Activated T-cell treated with anti-CD3 and anti-CD28 coated beads, Interleukin-2, amount 50 U/mL, for 24 hours (primary cell): ENCODE data around the gene MED16.
A peak's percentile ranks its signal among the peaks of the same experiment; 100 is the strongest.

Experiments
- DNase-seq: peaks from one replicate; pipeline ENCODE4 v3.0.0-alpha.2; 2020
- H3K27ac Mint-ChIP-seq: 2 replicates; pipeline ENCODE4 v1.8.0; 2020; ENCODE audit warnings: mild to moderate bottlenecking, mixed read lengths
- H3K27me3 Mint-ChIP-seq: 2 replicates; pipeline ENCODE4 v1.8.0; 2020; ENCODE audit warnings: mixed read lengths
- H3K36me3 Mint-ChIP-seq: 2 replicates; pipeline ENCODE4 v1.8.0; 2020; ENCODE audit warnings: low read depth, mixed read lengths
- H3K4me1 Mint-ChIP-seq: 2 replicates; pipeline ENCODE4 v1.8.0; 2020; ENCODE audit warnings: low read depth, mixed read lengths
- H3K4me3 Mint-ChIP-seq: 2 replicates; pipeline ENCODE4 v1.8.0; 2020; ENCODE audit warnings: mild to moderate bottlenecking, moderate library complexity, mixed read lengths
- H3K9me3 Mint-ChIP-seq: 2 replicates; pipeline ENCODE4 v1.8.0; 2020; ENCODE audit warnings: mixed read lengths

Gene MED16

GRCh38 chr19:920051-920864 is 27.3 kb upstream of the MED16 start:
- peak; percentile 81 for DNase-seq
- peaks cover 2% of the 10 kb centered on the region for H3K27me3 Mint-ChIP-seq
- peaks cover 22% of the 10 kb centered on the region for H3K4me1 Mint-ChIP-seq
- H3K36me3 Mint-ChIP-seq: no peaks in the 10 kb centered on the region
- H3K4me3 Mint-ChIP-seq: peak overlapping the region; percentile 69
- H3K9me3 Mint-ChIP-seq: no peaks in the 10 kb centered on the region
- H3K27ac Mint-ChIP-seq: peak overlapping the region; percentile 87

DNA sequence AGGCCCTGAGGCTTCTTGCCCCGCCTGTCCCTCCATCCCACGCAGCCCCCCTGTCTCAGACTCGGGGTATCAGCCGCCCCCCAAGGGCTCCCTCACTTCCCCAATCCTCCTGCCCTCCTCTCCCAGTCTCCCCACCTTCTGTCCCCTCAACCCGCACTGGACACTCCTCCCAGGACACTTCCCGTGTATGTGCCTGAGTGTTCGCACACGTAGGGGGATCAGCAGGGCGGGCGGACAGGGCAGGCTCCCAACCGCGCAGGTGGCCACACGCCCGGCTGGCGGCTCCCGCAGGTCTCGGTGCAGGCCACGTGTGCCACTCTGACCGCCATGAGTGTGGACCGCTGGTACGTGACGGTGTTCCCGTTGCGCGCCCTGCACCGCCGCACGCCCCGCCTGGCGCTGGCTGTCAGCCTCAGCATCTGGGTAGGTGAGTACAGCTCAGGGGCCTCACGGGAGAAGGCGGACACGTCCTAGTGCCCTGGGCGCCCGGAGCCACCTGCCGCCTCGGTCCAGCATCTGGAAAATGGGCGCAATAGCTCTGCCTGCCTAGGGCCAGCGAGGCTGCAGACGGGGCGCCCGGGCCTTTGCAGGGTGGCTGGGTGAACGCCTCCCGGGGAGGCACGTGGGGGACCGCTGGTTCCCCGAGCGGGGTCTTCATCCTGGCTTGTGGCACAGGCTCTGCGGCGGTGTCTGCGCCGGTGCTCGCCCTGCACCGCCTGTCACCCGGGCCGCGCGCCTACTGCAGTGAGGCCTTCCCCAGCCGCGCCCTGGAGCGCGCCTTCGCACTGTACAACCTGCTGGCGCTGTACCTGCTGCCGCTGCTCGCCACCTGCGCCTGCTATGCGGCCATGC is 26.4 kb upstream of the MED16 start:
- H3K27me3 Mint-ChIP-seq: peaks cover 2% of the 10 kb centered on the region
- H3K36me3 Mint-ChIP-seq: no peaks in the 10 kb centered on the region
- H3K9me3 Mint-ChIP-seq: no peaks in the 10 kb centered on the region
- peak overlapping the region; percentile 60 for H3K4me3 Mint-ChIP-seq
- no peak overlapping the region for H3K27ac Mint-ChIP-seq
- H3K4me1 Mint-ChIP-seq: peaks cover 23% of the 10 kb centered on the region
- peak; percentile 72 for DNase-seq

- Mint-ChIP-seq H3K4me1 (peaks cover 20% of the 10 kb centered on the region), H3K27ac (no peak overlapping the region), H3K36me3 (no peaks in the 10 kb centered on the region), H3K9me3 (no peaks in the 10 kb centered on the region), H3K4me3 (peak overlapping the region; percentile 60), H3K27me3 (peaks cover 2% of the 10 kb centered on the region)
- peak; percentile 60 for DNase-seq
Observed at GRCh38 chr19:918481-919198, 25.7 kb upstream of the MED16 start.

DNA sequence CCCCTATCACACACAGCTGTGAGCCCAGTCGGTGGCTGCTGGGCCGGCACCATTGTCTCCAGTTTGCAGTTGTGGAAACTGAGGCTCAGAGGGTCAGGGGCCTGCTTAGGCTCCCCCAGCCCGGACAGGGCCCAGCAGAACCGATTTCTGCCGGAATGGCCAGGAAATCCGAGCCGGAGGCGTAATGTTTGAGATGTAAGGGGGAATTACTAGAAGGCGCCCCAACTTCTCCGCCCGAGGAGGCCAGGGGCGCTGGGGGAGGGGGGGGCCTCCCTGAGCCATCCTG is 25.1 kb upstream of the MED16 start:
- Mint-ChIP-seq H3K4me3 (peak overlapping the region; percentile 76), H3K27me3 (peaks cover 2% of the 10 kb centered on the region), H3K27ac (no peak overlapping the region)

DNA sequence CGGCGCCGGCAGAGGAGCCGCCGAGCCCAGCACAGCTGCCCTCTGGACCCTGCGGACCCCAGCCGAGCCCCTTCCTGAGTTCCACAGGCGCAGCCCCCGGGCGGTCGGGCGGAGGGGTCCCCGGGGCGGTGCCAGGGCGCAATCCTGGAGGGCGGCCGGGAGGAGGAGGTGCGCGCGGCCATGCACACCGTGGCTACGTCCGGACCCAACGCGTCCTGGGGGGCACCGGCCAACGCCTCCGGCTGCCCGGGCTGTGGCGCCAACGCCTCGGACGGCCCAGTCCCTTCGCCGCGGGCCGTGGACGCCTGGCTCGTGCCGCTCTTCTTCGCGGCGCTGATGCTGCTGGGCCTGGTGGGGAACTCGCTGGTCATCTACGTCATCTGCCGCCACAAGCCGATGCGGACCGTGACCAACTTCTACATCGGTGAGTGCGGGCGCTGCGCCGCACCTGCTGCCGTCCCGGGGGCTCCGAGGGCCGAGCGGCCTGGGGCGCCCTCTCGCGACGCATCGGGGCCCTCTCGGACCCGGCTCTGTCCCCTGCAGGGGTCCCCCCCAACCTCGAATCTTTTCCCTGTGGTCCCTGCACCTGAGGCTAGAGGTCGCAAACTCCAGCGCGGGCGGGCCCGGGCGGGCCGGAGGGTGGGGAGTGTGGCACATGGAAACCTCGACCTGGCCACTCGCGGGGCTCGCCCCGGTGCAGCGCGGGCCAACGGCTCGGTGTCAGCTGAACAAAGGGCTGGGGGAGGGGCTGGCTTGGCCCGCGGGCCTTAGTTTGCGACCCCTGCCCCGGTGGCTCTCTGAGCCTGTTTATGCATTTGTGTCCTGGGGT is 24.6 kb upstream of the MED16 start, which contains the start of gene KISS1R:
KISS1R (plus strand) TSS at position 11 of the 829 bp plus-strand sequence; CDS start at position 181, 170 bp downstream.
- Mint-ChIP-seq H3K4me3 (peak within 1 kb of the TSS; percentile 76), H3K27me3 (peaks cover 2% of the 10 kb centered on the region), H3K36me3 (no peaks in the 10 kb centered on the region), H3K4me1 (peaks cover 21% of the 10 kb centered on the region), H3K9me3 (no peaks in the 10 kb centered on the region), H3K27ac (no peak within 1 kb of the TSS)
- DNase-seq: peak; percentile 70

More for the DNA sequence above, 25.1 kb upstream of the MED16 start:
- H3K4me1 Mint-ChIP-seq: peaks cover 21% of the 10 kb centered on the region
- no peaks in the 10 kb centered on the region for H3K36me3 Mint-ChIP-seq
- no peak for DNase-seq
- no peaks in the 10 kb centered on the region for H3K9me3 Mint-ChIP-seq

GRCh38 chr19:916645-917322 is 23.8 kb upstream of the MED16 start:
- peak overlapping the region; percentile 39 for H3K4me3 Mint-ChIP-seq
- H3K36me3 Mint-ChIP-seq: no peaks in the 10 kb centered on the region
- DNase-seq: peak; percentile 64
- H3K27ac Mint-ChIP-seq: no peak overlapping the region
- peaks cover 2% of the 10 kb centered on the region for H3K27me3 Mint-ChIP-seq
- H3K4me1 Mint-ChIP-seq: peaks cover 18% of the 10 kb centered on the region
- H3K9me3 Mint-ChIP-seq: no peaks in the 10 kb centered on the region

- Mint-ChIP-seq H3K27ac (peak within 1 kb of the TSS; percentile 95), H3K4me3 (peak within 1 kb of the TSS; percentile 83), H3K27me3 (peaks cover 2% of the 10 kb centered on the region), H3K9me3 (no peaks in the 10 kb centered on the region), H3K4me1 (peaks cover 33% of the 10 kb centered on the region), H3K36me3 (peaks cover 16% of the 10 kb centered on the region)
- peak; percentile 92 for DNase-seq
Observed at GRCh38 chr19:913080-913748, 20.2 kb upstream of the MED16 start, which contains the start of gene R3HDM4. Gene R3HDM4, minus strand, starts transcription at chr19:913219. Its CDS starts 62 bp downstream, at chr19:913157.

- H3K27me3 Mint-ChIP-seq: no peaks in the 10 kb centered on the region
- no peak for DNase-seq
- H3K4me1 Mint-ChIP-seq: peaks cover 38% of the 10 kb centered on the region
- H3K27ac Mint-ChIP-seq: peak overlapping the region; percentile 91
- peaks cover 19% of the 10 kb centered on the region for H3K36me3 Mint-ChIP-seq
- H3K9me3 Mint-ChIP-seq: no peaks in the 10 kb centered on the region
- peak overlapping the region; percentile 83 for H3K4me3 Mint-ChIP-seq
Observed at GRCh38 chr19:912181-913079, 19.4 kb upstream of the MED16 start.

- H3K4me3 Mint-ChIP-seq: peak overlapping the region; percentile 75
- H3K27ac Mint-ChIP-seq: peak overlapping the region; percentile 85
- no peaks in the 10 kb centered on the region for H3K9me3 Mint-ChIP-seq
- H3K27me3 Mint-ChIP-seq: no peaks in the 10 kb centered on the region
- no peak for DNase-seq
- H3K36me3 Mint-ChIP-seq: peaks cover 22% of the 10 kb centered on the region
- peaks cover 48% of the 10 kb centered on the region for H3K4me1 Mint-ChIP-seq
Observed at GRCh38 chr19:911197-912033, 18.4 kb upstream of the MED16 start.

DNA sequence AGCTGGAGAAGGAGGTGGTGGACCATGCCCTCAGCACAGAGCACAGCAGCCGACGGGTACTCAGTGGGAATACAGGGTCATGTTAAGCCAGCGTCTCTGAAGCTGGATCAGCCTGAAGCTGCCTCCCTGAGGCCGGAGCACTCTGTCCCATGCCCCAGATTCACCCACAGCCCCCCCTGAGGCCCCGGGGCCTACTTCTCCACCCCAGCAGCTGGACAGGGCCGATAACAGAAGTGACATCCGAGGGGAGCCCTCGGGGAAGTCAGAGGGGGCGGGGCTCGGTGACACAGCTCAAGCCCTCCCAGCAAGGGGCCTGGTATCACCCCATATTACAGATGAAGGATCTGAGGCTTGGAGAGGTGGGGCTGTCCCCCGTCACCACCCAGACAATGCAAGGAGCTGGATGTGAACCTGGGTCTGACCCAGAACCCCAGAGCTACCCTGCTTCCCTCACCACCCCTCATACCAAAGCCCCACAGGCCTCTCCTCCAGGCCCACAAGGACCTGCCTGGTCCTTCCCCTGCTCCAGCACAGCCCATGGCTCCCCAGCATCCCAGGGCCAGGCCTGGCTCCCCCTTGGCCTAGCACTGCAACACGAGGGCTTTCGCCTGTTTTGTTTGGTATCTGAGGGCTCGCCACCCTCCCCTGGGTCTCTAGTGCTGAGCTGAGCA is 14.3 kb upstream of the MED16 start:
- no peak for DNase-seq
- H3K4me1 Mint-ChIP-seq: peaks cover 58% of the 10 kb centered on the region
- no peaks in the 10 kb centered on the region for H3K9me3 Mint-ChIP-seq
- H3K4me3 Mint-ChIP-seq: peak overlapping the region; percentile 15
- peak overlapping the region; percentile 91 for H3K27ac Mint-ChIP-seq
- H3K36me3 Mint-ChIP-seq: peaks cover 37% of the 10 kb centered on the region
- no peaks in the 10 kb centered on the region for H3K27me3 Mint-ChIP-seq

GRCh38 chr19:906480-906879 is 13.5 kb upstream of the MED16 start:
- H3K4me3 Mint-ChIP-seq: no peak overlapping the region
- H3K27ac Mint-ChIP-seq: peak overlapping the region; percentile 91
- DNase-seq: no peak
- no peaks in the 10 kb centered on the region for H3K27me3 Mint-ChIP-seq
- H3K9me3 Mint-ChIP-seq: no peaks in the 10 kb centered on the region
- peaks cover 43% of the 10 kb centered on the region for H3K36me3 Mint-ChIP-seq
- H3K4me1 Mint-ChIP-seq: peaks cover 60% of the 10 kb centered on the region
